Right lobe of liver (tissue), 6 donors: ENCODE results near the gene SH3GLB1. TPM values are rescaled to one million over a fixed set of nuclear protein-coding genes. Genes with fewer than 3 reads are reported as not detected.

Source experiments
- ATAC-seq, 4 donors: fragments of 200-7000 bp; cut with Tn5 transposase; one replicate each; pipeline ENCODE4 v1.9.1; 2020; ENCODE audit warnings: mild to moderate bottlenecking in 4 of 4, moderate library complexity in 4 of 4
- DNase-seq, 3 donors: peaks; one replicate each; pipeline ENCODE4 v3.0.0-alpha.2; 2020
- H3K27ac ChIP-seq, 3 donors: fragments of 200-600 bp; one replicate each; pipeline ENCODE4 v1.8.0; 2022
- H3K27me3 ChIP-seq, 2 donors: fragments of 200-600 bp; one replicate each; pipeline ENCODE4 v1.8.0; 2022
- H3K36me3 ChIP-seq, 4 donors: fragments of 200-600 bp; sonication (generic) in 1 of 4; one replicate each; pipeline versions ENCODE4 v1.5.1 to v1.8.0; 2017 to 2022; ENCODE audit warnings: control low read depth in 1 of 4
- H3K4me1 ChIP-seq, 4 donors: fragments of 200-600 bp; sonication (generic) in 1 of 4; one replicate each; pipeline versions ENCODE4 v1.5.1 to v1.8.0; 2017 to 2022; ENCODE audit warnings: control low read depth in 1 of 4
- H3K4me3 ChIP-seq, 3 donors: fragments of 200-600 bp; one replicate each; pipeline ENCODE4 v1.8.0; 2022
- H3K9me3 ChIP-seq, 4 donors: fragments of 200-600 bp; sonication (generic) in 1 of 4; one replicate each; pipeline versions ENCODE4 v1.5.1 to v1.8.0; 2017 to 2022; ENCODE audit warnings: control low read depth in 1 of 4
- CTCF ChIP-seq, 4 donors: fragments of 200-600 bp in 3 of 4; fragments of 450-650 bp in 1 of 4; IDR thresholded peaks; one replicate each; pipeline versions ENCODE4 v1.5.1 to v1.8.0; 2016 to 2022; ENCODE audit warnings: antibody characterized with exemption in 4 of 4, mild to moderate bottlenecking in 2 of 4
- POLR2A ChIP-seq: fragments of 450-650 bp; IDR thresholded peaks from one replicate; pipeline ENCODE4 v1.6.1; 2017; ENCODE audit warnings: antibody characterized with exemption, mild to moderate bottlenecking
- WGBS: methylation state at CpG from one replicate; pipeline ENCODE4 v1.1.6; 2018; ENCODE audit warnings: low coverage, low lambda C conversion rate; ENCODE audit not compliant: insufficient coverage; ENCODE audit errors: missing lambda C conversion rate; 5-methylcytosine and 5-hydroxymethylcytosine counted together
- intact Hi-C, 2 donors: fragments of 100-400 bp; cut with DNase I; formaldehyde crosslinking; loops; one replicate each; pipeline versions ENCODE4 v1.11.2 to v1.14.1; 2022
- total RNA-seq, 6 experiments: library from RNA; depleted of rRNA in 2 of 6; stranded (reverse); fragments of >200 nt in 2 of 6; fragmentation: NEBNext Ultra II Directional in 3 of 6; extraction: Animal tissue kit (Norgen Biotek cat#: 25700) in 3 of 6; gene quantifications; one replicate each; pipeline versions ENCODE4 v1.1.0 to v1.2.4, GENCODE V29; 2016 to 2023
- donor health status: DM: no; HTN: yes; CAD: no.
- donor health status: DM: no; HTN: no; CAD: no.
- donor health status: DM: no; HTN: no; CAD: no.
- donor health status: DM: no; HTN: yes; CAD: no.
- donor health status: DM: no; HTN: yes; CAD: no.

The SH3GLB1 gene
- total RNA-seq, 6 experiments from 2014 or later: 23.8 to 47.5 (median 29.1) TPM

GRCh38 chr1:86703696-86704457, 499 bp upstream of the SH3GLB1 start:
- H3K4me3 ChIP-seq: peak overlapping the region; percentile 78 to 89 (median 78)
- peaks cover 0 to 11% (median 0%) of the 10 kb centered on the region in 4 donors for H3K4me1 ChIP-seq
- peak; percentile 35 to 56 (median 43) for ATAC-seq
- peak in 1 of 3 donors; percentile 56 for DNase-seq
- no peaks in the 10 kb centered on the region for H3K36me3 ChIP-seq
- peak overlapping the region; percentile 97 for H3K27ac ChIP-seq
- H3K9me3 ChIP-seq: no peaks in the 10 kb centered on the region
- intact Hi-C loops: no loop called here
- TF ChIP-seq CTCF (IDR thresholded peaks at IDR 0.05) (no peak), POLR2A (no peak)
- 10% methylated on average over 32 of the region's 34 CpGs for WGBS
- no peaks in the 10 kb centered on the region for H3K27me3 ChIP-seq

- TF ChIP-seq POLR2A: no peak
- TF ChIP-seq CTCF (IDR thresholded peaks at IDR 0.05): no peak
- WGBS: 0% methylated on average over 15 of the region's 41 CpGs
- H3K27ac ChIP-seq: peak overlapping the region; percentile 97
- no peaks in the 10 kb centered on the region for H3K9me3 ChIP-seq
- intact Hi-C loops: no loop called here
- H3K4me3 ChIP-seq: peak overlapping the region; percentile 78 to 89 (median 78)
- DNase-seq (peak in 2 of 3 donors; percentile 73 to 75), ATAC-seq (peak; percentile 49 to 68 (median 65))
- no peaks in the 10 kb centered on the region for H3K36me3 ChIP-seq
- H3K27me3 ChIP-seq: no peaks in the 10 kb centered on the region
- H3K4me1 ChIP-seq: peaks cover 0 to 11% (median 0%) of the 10 kb centered on the region in 4 donors
Measured at GRCh38 chr1:86704972-86705664, 742 bp downstream of the SH3GLB1 start.

GRCh38 chr1:86705665-86705985, 1.2 kb downstream of the SH3GLB1 start:
- H3K27me3 ChIP-seq: no peaks in the 10 kb centered on the region
- peaks cover 0 to 11% (median 0%) of the 10 kb centered on the region in 4 donors for H3K4me1 ChIP-seq
- no peaks in the 10 kb centered on the region for H3K9me3 ChIP-seq
- intact Hi-C loops: no loop called here
- TF ChIP-seq POLR2A (no peak), CTCF (IDR thresholded peaks at IDR 0.05) (no peak)
- ATAC-seq (peak in 1 of 4 donors; percentile 1), DNase-seq (no peak)
- H3K36me3 ChIP-seq: no peaks in the 10 kb centered on the region
- H3K27ac ChIP-seq: peak overlapping the region; percentile 97
- 1% methylated on average over 4 of the region's 4 CpGs for WGBS
- H3K4me3 ChIP-seq: peak overlapping the region; percentile 78 to 89 (median 78)

- peak overlapping the region; percentile 97 for H3K27ac ChIP-seq
- no peak for TF ChIP-seq POLR2A
- TF ChIP-seq CTCF (IDR thresholded peaks at IDR 0.05): no peak
- WGBS: 2% methylated on average over 2 of the region's 2 CpGs
- no peak for ATAC-seq
- peaks cover 0 to 11% (median 0%) of the 10 kb centered on the region in 4 donors for H3K4me1 ChIP-seq
- no peak for DNase-seq
- no peaks in the 10 kb centered on the region for H3K36me3 ChIP-seq
- intact Hi-C loops: no loop called here
- H3K4me3 ChIP-seq: peak overlapping the region; percentile 78 to 89 (median 78)
- no peaks in the 10 kb centered on the region for H3K9me3 ChIP-seq
- no peaks in the 10 kb centered on the region for H3K27me3 ChIP-seq
Measured at GRCh38 chr1:86706018-86706635, 1.8 kb downstream of the SH3GLB1 start.
